ENCODE results near the gene RABEP2. TPM values are rescaled to one million over a fixed set of nuclear protein-coding genes. Genes with fewer than 3 reads are reported as not detected.

RABEP2 gene
- total RNA-seq, 1 experiment from 2014 or later = 13.4 TPM

DNA sequence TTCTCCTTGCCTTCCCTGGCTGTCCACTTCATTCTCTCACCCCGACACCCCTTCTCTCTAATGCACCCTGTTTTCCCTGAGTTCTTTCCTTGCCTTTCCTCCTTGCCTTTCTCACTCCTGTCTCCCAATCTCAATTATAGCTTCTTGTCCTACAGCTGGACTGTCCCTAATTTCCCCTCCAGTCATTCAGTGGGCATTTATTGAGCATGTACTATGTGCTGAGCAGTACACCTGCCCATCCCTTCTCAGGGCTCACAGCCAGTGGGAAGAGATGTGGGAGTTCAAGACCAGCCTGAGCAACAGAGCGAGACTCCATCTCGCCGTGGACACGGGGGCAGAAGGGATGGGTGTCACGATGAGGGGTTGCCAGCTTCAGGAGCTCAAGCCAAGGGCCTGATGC is 41.0 kb downstream of the RABEP2 start:
- ChIA-PET CTCF (no interaction called here), RAD21 (ENCODE audit: low non-redundant PET in 1 of 2, low total read pairs in 2 of 2, uncharacterized antibody in 2 of 2, unreplicated experiment in 2 of 2) (no interaction called here), POLR2A (no interaction called here)
- intact Hi-C loops (cut with micrococcal nuclease) = no loop called here
- Histone ChIP-seq H3K4me1 (ENCODE audit: control insufficient read depth in 1 of 2, insufficient read depth in 2 of 2, low read length in 2 of 2) (peaks cover 0 to 11% of the 10 kb centered on the region in 2 experiments; a peak in 2 of 4 replicates), H3K27ac (ENCODE audit: low read depth, low read length) (no peak overlapping the region), H3K4me3 (replicated peaks in 1 of 2; ENCODE audit: low read depth in 1 of 2, low read length in 2 of 2) (no peak overlapping the region), H3K27me3 (ENCODE audit: insufficient read depth, low read length) (no peaks in the 10 kb centered on the region), H3K9me2 (ENCODE audit: insufficient read depth) (no peaks in the 10 kb centered on the region), H3K36me3 (ENCODE audit: control insufficient read depth in 1 of 2, insufficient read depth in 2 of 2, low read length in 2 of 2) (no peaks in the 10 kb centered on the region; a peak in 1 of 4 replicates), H3K9me3 (ENCODE audit: control insufficient read depth in 1 of 2, insufficient read depth in 1 of 2, low read depth in 1 of 2, low read length in 2 of 2) (no peaks in the 10 kb centered on the region), H2AFZ (ENCODE audit: low read depth, low read length, poor library complexity, severe bottlenecking) (no peak overlapping the region), H4K20me1 (ENCODE audit: insufficient read depth) (no peaks in the 10 kb centered on the region), H3K9ac (ENCODE audit: low read length) (no peak overlapping the region), H3K4me2 (ENCODE audit: low read length) (no peak overlapping the region), H3K79me2 (ENCODE audit: insufficient read depth, low read length) (no peaks in the 10 kb centered on the region)
- ATAC-seq = no peak
- DNase-seq (ENCODE audit: low read depth, low spot score) = no peak
- TF ChIP-seq CEBPB (IDR thresholded peaks at IDR 0.05; ENCODE audit: low read depth) (no peak), MAX (IDR thresholded peaks at IDR 0.05) (no peak), EZH2phosphoT487 (IDR thresholded peaks at IDR 0.05; ENCODE audit: borderline replicate concordance) (no peak), CBX3 (IDR thresholded peaks at IDR 0.05; ENCODE audit: low read depth) (no peak), ELF1 (IDR thresholded peaks at IDR 0.05; ENCODE audit: borderline replicate concordance, low read depth) (no peak)
- BruUV-seq (replicated peaks) = no TSS peak

DNA sequence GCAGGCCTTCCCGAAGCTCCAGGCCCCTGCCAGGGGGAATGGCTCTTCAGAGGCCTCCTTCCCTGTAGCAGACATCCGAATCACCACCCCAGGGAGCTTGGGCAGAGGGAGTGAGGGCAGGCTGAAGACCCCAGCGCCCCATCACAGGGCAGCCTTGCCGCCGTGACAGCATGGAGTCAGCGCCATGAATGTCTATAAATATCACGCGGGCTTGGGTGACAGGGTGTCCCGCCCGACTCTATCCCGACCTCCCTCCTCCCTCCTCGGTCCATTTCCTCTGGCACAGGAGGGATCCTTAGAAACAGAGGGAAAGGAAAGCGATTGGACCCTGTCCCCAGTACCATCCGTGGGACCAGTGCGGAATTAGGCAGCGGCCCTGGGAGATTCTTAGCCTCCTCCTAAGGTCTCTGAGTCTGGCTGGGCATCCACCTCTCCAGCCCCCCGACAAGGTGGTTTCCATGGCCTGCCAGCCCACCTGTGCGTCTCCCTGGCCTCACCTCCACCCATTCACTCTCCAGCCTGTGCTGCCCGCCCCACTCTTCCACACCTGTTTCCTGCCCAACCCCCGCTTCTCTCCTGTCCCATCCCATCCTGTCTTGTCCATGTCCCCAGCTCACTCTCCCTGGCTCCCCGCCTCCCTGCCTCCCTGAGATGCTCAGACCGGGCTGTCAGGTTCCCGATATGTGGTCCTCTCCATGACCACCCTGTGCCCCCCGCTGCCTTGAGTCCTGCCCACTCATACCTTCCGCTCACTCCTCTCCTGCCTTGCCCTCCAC is 41.6 kb downstream of the RABEP2 start:
- TF ChIP-seq EZH2 (IDR thresholded peaks at IDR 0.05) = no peak
- TF ChIP-seq CEBPB (IDR thresholded peaks at IDR 0.05; ENCODE audit: low read depth) = no peak
- TF ChIP-seq ZFX (IDR thresholded peaks at IDR 0.05) = no peak
- TF ChIP-seq ELF1 (IDR thresholded peaks at IDR 0.05; ENCODE audit: borderline replicate concordance, low read depth) = no peak
- TF ChIP-seq YY1 (IDR thresholded peaks at IDR 0.05; ENCODE audit: extremely low read depth, insufficient replicate concordance, low read depth, low read length) = no peak
- TF ChIP-seq SRF (IDR thresholded peaks at IDR 0.05; ENCODE audit: low read depth) = no peak
- no peak for TF ChIP-seq POLR2A (IDR thresholded peaks at IDR 0.05; ENCODE audit: borderline replicate concordance, extremely low read depth, insufficient read depth, insufficient read length)
- TF ChIP-seq RAD21 (IDR thresholded peaks at IDR 0.05; ENCODE audit: low read depth) = no peak
- no peak for TF ChIP-seq CBX3 (IDR thresholded peaks at IDR 0.05; ENCODE audit: low read depth)
- ChIA-PET RAD21 (ENCODE audit: low non-redundant PET in 1 of 2, low total read pairs in 2 of 2, uncharacterized antibody in 2 of 2, unreplicated experiment in 2 of 2) (no interaction called here), POLR2A (no interaction called here), CTCF (no interaction called here)
- BruUV-seq (replicated peaks) = no TSS peak
- no peak overlapping the region for H3K4me3 ChIP-seq (replicated peaks in 1 of 2; ENCODE audit: low read depth in 1 of 2, low read length in 2 of 2)
- intact Hi-C loops (cut with micrococcal nuclease) = no loop called here
- no peaks in the 10 kb centered on the region for H4K20me1 ChIP-seq (ENCODE audit: insufficient read depth)
- H3K9me3 ChIP-seq (ENCODE audit: control insufficient read depth in 1 of 2, insufficient read depth in 1 of 2, low read depth in 1 of 2, low read length in 2 of 2) = no peaks in the 10 kb centered on the region
- no peak overlapping the region for H3K4me2 ChIP-seq (ENCODE audit: low read length)
- no peak for ATAC-seq
- no peaks in the 10 kb centered on the region for H3K27me3 ChIP-seq (ENCODE audit: insufficient read depth, low read length)
- peaks cover 5 to 17% of the 10 kb centered on the region in 2 experiments; a peak in 2 of 4 replicates for H3K4me1 ChIP-seq (ENCODE audit: control insufficient read depth in 1 of 2, insufficient read depth in 2 of 2, low read length in 2 of 2)
- DNase-seq (ENCODE audit: low read depth, low spot score) = no peak
- H3K9ac ChIP-seq (ENCODE audit: low read length) = no peak overlapping the region
- H2AFZ ChIP-seq (ENCODE audit: low read depth, low read length, poor library complexity, severe bottlenecking) = no peak overlapping the region
- H3K27ac ChIP-seq (ENCODE audit: low read depth, low read length) = no peak overlapping the region
- H3K9me2 ChIP-seq (ENCODE audit: insufficient read depth) = no peaks in the 10 kb centered on the region
- H3K36me3 ChIP-seq (ENCODE audit: control insufficient read depth in 1 of 2, insufficient read depth in 2 of 2, low read length in 2 of 2) = no peaks in the 10 kb centered on the region
- H3K79me2 ChIP-seq (ENCODE audit: insufficient read depth, low read length) = no peaks in the 10 kb centered on the region

Measured in HCT116 (cell line).